GM18870 (cell line): ENCODE results near the gene NSUN3.
"Not testable (repeated sequence)": the region's sequence is repeated elsewhere in the genome, so short reads cannot be mapped to it uniquely, and the experiment has no call there.

Experiments used
- ATAC-seq: cut with Tn5 transposase; IDR thresholded peaks from one replicate; pipeline ENCODE4 v1.9.1; 2021; ENCODE audit warnings: moderate library complexity; ENCODE audit not compliant: unreplicated experiment

The NSUN3 gene

GRCh38 chr3:94062513-94063404, at the start of gene NSUN3, which contains the start of gene DHFR2:
Gene NSUN3, plus strand, starts transcription at chr3:94063061. Its CDS starts 66 bp downstream, at chr3:94063127.
Gene DHFR2, minus strand, starts transcription at chr3:94062916. Its CDS starts 1,405 bp downstream, at chr3:94061511.
- ATAC-seq, result peak; percentile 95

- ATAC-seq, result no peak
These were observed 47.8 kb upstream of the NSUN3 start for GRCh38 chr3:94015025-94015424.

GRCh38 chr3:94019659-94020058, 43.2 kb upstream of the NSUN3 start:
- ATAC-seq, result no peak

GRCh38 chr3:94020293-94020692, 42.6 kb upstream of the NSUN3 start:
- no peak for ATAC-seq

- ATAC-seq, result no peak
These were observed 38.5 kb upstream of the NSUN3 start for GRCh38 chr3:94024385-94024784.

GRCh38 chr3:94026623-94027022, 36.2 kb upstream of the NSUN3 start:
- ATAC-seq, result no peak

- no peak for ATAC-seq
These were observed 34.6 kb upstream of the NSUN3 start, which contains the start of gene STX19 for GRCh38 chr3:94028093-94028837. Gene STX19, minus strand, starts transcription at chr3:94028597. Its CDS starts 13,328 bp downstream, at chr3:94015269.

- ATAC-seq, result no peak
These were observed 25.9 kb upstream of the NSUN3 start for GRCh38 chr3:94036909-94037507.

- ATAC-seq, result no peak
These were observed 19.6 kb upstream of the NSUN3 start for GRCh38 chr3:94043285-94043684.

GRCh38 chr3:94044100-94044936, 18.5 kb upstream of the NSUN3 start:
- not testable (repeated sequence) for ATAC-seq

GRCh38 chr3:94046533-94046932, 16.3 kb upstream of the NSUN3 start:
- no peak for ATAC-seq

GRCh38 chr3:94049267-94049666, 13.6 kb upstream of the NSUN3 start:
- ATAC-seq, result no peak

- no peak for ATAC-seq
These were observed 12.3 kb upstream of the NSUN3 start for GRCh38 chr3:94050546-94050945.

- no peak for ATAC-seq
These were observed 1.6 kb upstream of the NSUN3 start for GRCh38 chr3:94061297-94061696.

- ATAC-seq, result no peak
These were observed 747 bp downstream of the NSUN3 start for GRCh38 chr3:94063496-94064119.

- no peak for ATAC-seq
These were observed 1.5 kb downstream of the NSUN3 start for GRCh38 chr3:94064243-94064860.

GRCh38 chr3:94065122-94065521, 2.3 kb downstream of the NSUN3 start:
- no peak for ATAC-seq

GRCh38 chr3:94065819-94066480, 3.1 kb downstream of the NSUN3 start:
- no peak for ATAC-seq
